Activated CD4-positive, alpha-beta T cell treated with anti-CD3 and anti-CD28 coated beads, Interleukin-2, Interleukin-4, amounts not matched to agents 100 ng/mL and 50 ng/mL, durations not matched to agents 16 hours and 8 hours (primary cell): ENCODE results near the gene C2CD4B.

ENCODE experiments used
- DNase-seq: peaks from one replicate; pipeline ENCODE4 v3.0.0-alpha.2; 2020; ENCODE audit warnings: low spot score

The C2CD4B gene

GRCh38 chr15:62149729-62150128 lies 15.4 kb downstream of the C2CD4B start:
- no peak for DNase-seq

DNA sequence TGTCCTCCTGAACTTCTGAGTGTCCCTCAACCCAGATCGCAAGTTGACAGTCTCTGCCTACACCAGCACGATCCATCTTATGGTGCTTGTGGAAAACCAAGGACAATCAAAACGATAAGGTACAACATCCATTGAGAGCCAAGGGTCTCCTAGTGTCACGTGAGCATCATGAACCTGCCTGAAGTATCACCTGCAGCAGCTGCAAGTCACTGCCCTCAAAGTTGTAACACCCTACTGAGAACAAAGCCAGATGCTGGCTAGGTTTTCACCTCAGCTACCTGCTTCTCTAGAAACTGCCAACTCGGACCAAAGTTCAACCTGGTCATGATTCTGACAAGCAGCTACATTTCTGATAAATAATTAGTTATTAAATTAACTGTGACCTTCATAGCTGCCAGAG lies 17.5 kb downstream of the C2CD4B start:
- no peak for DNase-seq

- no peak for DNase-seq
Observed at GRCh38 chr15:62147149-62147548, 17.9 kb downstream of the C2CD4B start.

DNA sequence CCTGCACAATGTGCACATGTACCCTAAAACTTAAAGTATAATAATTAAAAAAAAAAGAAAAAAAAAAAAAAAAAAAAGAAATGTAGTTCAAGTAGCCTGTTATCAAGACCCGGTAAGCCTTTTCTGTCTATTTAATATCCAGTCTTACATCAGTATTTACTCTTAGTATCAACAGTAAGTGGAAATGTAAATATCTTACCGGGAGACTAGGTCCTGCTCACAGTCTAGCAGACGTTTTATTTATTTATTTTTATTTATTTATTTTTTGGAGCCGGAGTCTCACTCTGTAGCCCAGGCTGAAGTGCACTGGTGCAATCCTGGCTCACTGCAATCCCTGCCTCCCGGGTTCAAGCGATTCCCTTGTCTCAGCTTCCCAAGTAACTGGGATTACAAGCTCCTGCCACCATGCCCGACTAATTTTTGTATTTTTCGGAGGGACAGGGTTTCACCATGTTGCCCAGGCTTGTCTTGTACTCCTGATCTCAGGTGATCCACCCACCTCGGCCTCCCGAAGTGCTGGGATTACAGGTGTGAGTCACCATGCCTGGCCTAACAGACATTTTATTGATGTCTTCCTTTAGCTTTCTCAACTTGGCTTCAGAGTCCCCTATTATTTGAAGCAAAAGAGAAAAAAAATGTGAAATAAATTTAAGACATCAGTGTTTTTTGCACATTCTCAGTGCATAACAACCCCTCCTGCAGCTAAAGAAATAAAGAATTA lies 19.9 kb downstream of the C2CD4B start:
- DNase-seq = no peak

DNA sequence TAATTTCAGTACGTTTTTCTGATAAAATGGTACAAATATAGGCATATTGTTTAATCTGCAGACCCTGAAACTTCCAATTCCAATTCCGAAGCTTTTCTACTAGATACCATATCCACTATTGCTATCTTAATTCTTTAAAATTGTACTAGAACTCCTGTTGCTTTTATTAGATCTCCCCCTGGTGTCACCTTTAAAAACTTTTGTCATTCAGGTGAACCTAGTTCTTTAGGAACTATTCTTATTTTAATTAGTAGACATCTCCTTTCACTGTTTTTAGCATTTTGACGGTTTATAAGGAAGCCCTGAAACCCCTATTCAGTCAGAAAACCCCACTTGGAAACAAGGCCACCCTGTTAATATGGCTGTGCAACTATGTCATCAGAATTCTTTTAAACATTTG lies 22.3 kb downstream of the C2CD4B start:
- DNase-seq = no peak

DNA sequence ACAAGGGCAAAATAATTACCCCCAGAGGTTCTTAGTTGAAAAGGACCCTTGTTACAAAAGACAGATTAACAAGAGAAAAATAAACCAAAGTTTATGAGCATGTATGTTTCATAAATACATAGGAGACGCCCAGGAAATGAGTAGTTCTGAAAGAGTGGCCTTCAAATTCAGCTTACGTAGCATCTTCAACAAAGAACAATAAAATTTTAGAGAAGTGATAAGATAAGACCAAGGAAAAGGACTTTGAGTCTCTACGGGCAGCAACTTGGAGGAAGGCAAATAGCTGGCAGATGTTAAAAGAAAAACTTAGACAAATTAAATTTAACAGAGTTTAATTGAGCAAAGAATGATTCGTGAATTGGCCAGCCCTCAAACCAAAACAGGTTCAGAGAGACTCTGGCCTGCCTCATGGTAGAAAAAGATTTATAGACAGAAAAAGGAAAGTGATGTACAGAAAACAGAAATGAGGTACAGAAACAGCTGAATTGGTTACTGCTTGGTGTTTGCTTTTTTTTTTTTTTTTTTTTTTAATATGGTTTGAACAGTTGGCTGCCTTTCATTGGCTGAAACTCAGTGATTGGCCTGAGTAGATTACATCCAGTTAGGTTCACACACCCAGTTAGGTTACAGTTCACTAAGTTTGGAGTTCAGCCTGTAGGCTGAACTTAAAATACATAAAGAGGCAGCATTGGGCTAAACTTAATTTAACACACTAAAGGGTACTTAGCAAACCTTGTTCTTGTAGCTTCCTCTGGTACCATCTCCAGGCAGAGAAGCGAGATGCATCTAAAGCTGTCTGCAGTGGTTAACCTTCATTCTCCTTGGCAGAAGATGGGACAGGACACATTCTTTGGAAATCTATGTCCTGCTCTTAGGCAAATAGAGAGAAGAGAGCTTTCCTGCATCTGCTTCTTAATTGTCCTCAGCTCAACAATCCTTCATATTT lies 23.2 kb downstream of the C2CD4B start:
- DNase-seq = no peak

GRCh38 chr15:62141200-62141599 lies 23.9 kb downstream of the C2CD4B start:
- DNase-seq = no peak

GRCh38 chr15:62138124-62138523 lies 27.0 kb downstream of the C2CD4B start:
- no peak for DNase-seq

DNA sequence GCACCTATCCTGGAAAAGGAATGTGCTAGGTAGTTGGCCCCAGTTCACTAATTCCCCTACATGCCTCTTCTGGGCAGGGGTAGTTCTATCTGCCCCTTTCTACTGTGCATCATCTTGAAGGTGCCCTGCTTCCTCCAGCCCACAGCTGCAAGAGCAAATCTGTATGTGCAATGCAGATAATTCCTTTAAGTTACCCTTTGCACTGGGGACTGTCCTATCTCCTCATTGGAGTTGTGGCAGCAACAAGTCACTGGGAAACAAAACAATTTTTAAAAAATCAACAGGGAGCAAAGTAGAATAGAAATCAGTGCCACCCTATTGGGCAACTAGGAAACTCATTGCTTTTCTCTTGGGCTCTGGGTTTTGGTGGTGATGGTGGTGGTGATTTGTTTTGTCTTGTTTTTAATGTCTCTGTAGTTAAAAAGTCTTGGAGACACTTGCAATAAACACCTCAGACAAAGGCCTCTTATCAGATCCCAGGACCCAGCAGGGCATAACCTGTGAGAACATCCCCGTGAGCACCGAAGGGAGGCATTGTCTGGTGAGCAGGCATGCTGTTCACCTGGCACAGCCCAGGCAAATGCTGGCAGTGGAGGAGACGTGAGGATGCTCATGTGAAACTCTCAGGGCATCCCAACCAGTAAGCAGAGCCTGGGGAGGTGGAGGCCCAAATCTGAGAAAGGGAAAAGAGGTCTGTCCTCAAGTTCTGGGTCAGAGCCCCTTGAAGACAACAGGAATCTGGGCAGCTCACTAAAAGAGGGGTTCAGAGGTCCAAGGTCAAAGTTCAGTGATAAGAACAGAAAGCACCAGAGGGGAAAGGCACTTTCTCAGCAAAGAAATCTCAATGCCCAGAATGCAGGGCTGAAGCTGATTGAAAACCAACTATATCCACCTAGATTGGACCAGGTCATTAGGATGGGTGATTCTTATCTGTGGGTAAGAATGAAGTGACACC lies 27.9 kb downstream of the C2CD4B start:
- DNase-seq = no peak

GRCh38 chr15:62135532-62136134 lies 29.5 kb downstream of the C2CD4B start:
- DNase-seq = no peak

DNA sequence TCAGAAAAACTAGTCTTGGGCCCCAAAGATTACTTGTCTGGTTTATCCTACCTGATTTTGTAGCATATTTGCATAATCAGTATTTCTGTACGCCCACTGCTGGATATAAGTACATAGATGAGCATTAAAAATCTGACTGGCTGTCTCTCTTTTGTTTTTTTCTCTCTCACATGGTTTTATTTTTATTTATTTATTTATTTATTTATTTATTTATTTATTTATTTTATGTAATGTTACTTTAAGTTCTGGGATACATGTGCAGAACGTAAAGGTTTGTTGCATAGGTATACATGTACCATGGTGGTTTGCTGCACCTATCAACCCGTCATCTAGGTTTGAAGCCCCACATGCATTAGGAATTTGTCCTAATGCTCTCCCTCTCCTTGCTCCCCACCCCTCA lies 31.9 kb downstream of the C2CD4B start:
- no peak for DNase-seq

DNA sequence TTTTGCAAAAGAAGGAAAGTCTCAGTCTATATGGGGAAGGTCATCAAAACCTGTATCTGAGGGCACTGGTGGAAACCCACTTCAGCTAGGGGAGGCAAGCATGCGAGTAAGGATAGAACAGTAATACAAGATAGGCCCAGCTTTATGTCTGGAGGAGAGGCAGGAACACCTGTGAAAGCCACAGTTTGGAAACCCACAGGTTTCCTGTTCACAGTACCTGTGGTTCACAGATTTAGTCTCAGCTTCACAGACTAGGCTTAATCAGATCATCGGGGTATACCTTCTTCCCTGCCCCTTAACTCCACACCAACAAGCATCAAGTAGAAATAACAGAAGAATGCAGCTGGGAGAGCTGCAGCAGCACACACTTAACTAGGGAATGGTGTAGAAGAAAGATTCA lies 36.2 kb downstream of the C2CD4B start:
- no peak for DNase-seq

DNA sequence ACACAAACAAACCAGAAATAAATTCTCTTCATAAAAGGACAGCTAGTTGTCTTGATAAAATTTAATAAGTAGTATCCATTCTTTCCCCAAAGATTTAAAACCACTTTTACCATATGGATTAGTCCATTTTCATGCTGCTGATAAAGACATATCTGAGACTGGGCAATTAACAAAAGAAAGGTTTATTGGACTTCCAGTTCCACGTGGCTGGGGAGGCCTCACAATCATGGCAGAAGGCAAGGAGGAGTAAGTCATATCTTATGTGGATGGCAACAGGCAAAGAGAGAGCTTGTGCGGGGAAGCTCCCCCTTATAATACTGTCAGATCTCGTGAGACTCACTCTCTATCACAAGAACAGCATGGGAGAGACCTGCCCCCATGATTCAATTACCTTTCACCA lies 38.7 kb downstream of the C2CD4B start:
- DNase-seq = no peak

- no peak for DNase-seq
Observed at GRCh38 chr15:62125773-62126172, 39.3 kb downstream of the C2CD4B start.

DNA sequence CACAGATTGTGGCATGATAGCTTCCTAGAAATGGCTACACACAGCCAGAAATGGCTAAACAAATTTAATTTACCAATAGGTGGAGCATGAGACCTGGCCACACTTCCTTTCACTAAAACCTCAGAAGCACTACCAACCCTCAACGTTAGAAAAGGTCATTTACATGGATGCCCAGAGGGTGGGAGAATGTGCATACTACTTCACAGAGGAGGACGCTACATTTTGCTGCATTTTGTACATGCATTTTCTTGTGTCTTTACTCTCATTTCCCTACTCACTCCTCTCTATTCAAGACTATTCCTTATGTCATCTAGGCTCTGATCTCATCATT lies 40.1 kb downstream of the C2CD4B start:
- DNase-seq = no peak

GRCh38 chr15:62124176-62124972 lies 40.7 kb downstream of the C2CD4B start:
- peak; percentile 17 for DNase-seq

DNA sequence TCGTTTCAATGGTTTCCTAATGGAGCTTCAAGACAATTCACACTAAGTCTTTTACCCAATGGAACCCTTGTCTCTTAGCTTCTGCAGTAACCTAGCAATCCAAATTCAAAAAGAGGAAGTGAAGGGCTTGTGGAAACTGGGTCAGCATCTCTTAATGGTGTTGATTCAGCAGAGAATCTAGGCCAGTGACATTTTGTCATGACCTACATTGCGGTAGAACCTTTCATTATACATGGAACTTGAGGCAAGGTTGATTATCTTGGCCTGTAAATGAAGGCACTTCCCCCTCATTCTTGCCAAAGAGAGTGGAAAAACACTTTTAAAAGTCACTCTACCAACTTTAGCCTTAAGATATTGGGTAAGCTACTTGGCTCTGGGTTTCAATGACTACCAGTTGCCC lies 42.8 kb downstream of the C2CD4B start:
- no peak for DNase-seq

DNA sequence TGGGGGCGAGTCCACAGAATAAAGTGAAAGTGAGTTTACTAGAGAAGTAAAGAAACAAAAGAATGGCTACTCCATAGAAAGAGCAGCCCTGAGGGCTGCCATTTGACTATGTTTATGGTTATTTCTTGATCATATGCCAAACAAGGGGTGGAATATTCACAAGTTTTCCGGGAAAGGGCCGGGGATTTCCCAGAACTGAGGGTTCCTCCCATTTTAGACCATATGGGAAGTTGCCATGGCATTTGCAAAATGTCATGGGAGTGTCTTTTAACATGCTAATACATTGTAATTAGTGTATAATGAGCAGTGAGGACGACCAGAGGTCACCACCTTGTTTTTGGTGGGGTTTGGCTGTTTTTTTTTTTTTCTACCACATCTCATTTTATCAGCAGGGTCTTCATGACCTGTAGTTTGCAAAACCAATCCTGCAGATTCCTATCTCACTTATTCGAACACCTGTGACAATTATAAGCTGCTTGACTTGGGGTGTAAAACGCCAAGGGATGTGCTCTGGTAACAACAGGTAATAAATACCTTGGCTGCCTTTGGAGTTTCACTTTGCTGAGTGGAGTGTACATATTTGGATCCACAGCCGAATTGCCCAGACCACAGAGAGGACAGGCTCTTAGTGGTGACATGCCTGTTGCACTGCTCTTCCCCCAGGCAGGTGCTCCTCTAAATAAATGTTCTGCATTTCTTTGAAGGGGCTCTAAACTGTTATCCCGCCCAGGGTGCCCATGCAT lies 43.6 kb downstream of the C2CD4B start:
- no peak for DNase-seq

- DNase-seq = no peak
Observed at GRCh38 chr15:62120776-62121175, 44.3 kb downstream of the C2CD4B start.

GRCh38 chr15:62119874-62120273 lies 45.2 kb downstream of the C2CD4B start:
- no peak for DNase-seq
